Mononuclear cell (primary cell): ENCODE data around the gene CHML. TPM values are rescaled to one million over a fixed set of nuclear protein-coding genes. Genes with fewer than 3 reads are reported as not detected.
A peak's percentile ranks its signal among the peaks of the same experiment; 100 is the strongest.
"Not testable (repeated sequence)": the region's sequence is repeated elsewhere in the genome, so short reads cannot be mapped to it uniquely, and the experiment has no call there.

Experiments
- H3K27me3 ChIP-seq: 2 replicates; pipeline ENCODE4 v1.6.0; 2011; ENCODE audit warnings: low read length, control low read depth; ENCODE audit not compliant: insufficient read depth
- H3K4me1 ChIP-seq: 2 replicates; pipeline ENCODE4 v1.5.1; 2011; ENCODE audit warnings: mild to moderate bottlenecking, low read length, control low read depth; ENCODE audit not compliant: insufficient read depth
- H3K4me3 ChIP-seq: 2 replicates; pipeline ENCODE4 v1.5.1; 2011; ENCODE audit warnings: mild to moderate bottlenecking, low read length, moderate library complexity
- H3K9me3 ChIP-seq: 2 replicates; pipeline ENCODE4 v1.5.1; 2011; ENCODE audit warnings: low read depth, mild to moderate bottlenecking, control low read depth, low read length
- total RNA-seq: library from RNA; depleted of rRNA; stranded (reverse); fragments of >200 nt; gene quantifications from one replicate; pipeline ENCODE4 v1.2.3, GENCODE V29; 2012

CHML gene
- 10.7 TPM for total RNA-seq

- no peaks in the 10 kb centered on the region for H3K27me3 ChIP-seq
- peaks cover 35% of the 10 kb centered on the region for H3K4me1 ChIP-seq
- no peaks in the 10 kb centered on the region for H3K9me3 ChIP-seq
- H3K4me3 ChIP-seq = peak within 1 kb of the TSS; percentile 80
Measured at GRCh38 chr1:241640149-241640866, at the start of gene CHML, which contains the start of gene OPN3. CHML (minus strand) TSS chr1:241640369; CDS start chr1:241635766, 4,603 bp downstream. OPN3 (minus strand) TSS chr1:241640369; CDS start chr1:241640254, 115 bp downstream.

- Histone ChIP-seq H3K27me3 (peaks cover 15% of the 10 kb centered on the region), H3K9me3 (no peaks in the 10 kb centered on the region), H3K4me1 (no peaks in the 10 kb centered on the region), H3K4me3 (no peak overlapping the region)
Measured at GRCh38 chr1:241688940-241689368, 48.8 kb upstream of the CHML start.

- no peaks in the 10 kb centered on the region for H3K9me3 ChIP-seq
- H3K4me3 ChIP-seq = no peak overlapping the region
- H3K4me1 ChIP-seq = no peaks in the 10 kb centered on the region
- H3K27me3 ChIP-seq = no peaks in the 10 kb centered on the region
Measured at GRCh38 chr1:241684108-241684507, 43.9 kb upstream of the CHML start.

- Histone ChIP-seq H3K9me3 (no peaks in the 10 kb centered on the region), H3K27me3 (no peaks in the 10 kb centered on the region), H3K4me1 (no peaks in the 10 kb centered on the region), H3K4me3 (no peak overlapping the region)
Measured at GRCh38 chr1:241682921-241683320, 42.8 kb upstream of the CHML start.

- H3K4me3 ChIP-seq, H3K27me3 ChIP-seq, H3K4me1 ChIP-seq, H3K9me3 ChIP-seq: not testable (repeated sequence)
Measured at GRCh38 chr1:241681861-241682448, 41.8 kb upstream of the CHML start.

- no peaks in the 10 kb centered on the region for H3K9me3 ChIP-seq
- no peaks in the 10 kb centered on the region for H3K4me1 ChIP-seq
- H3K27me3 ChIP-seq = no peaks in the 10 kb centered on the region
- H3K4me3 ChIP-seq = no peak overlapping the region
Measured at GRCh38 chr1:241679961-241680360, 39.8 kb upstream of the CHML start.

- no peaks in the 10 kb centered on the region for H3K9me3 ChIP-seq
- H3K27me3 ChIP-seq = no peaks in the 10 kb centered on the region
- H3K4me1 ChIP-seq = no peaks in the 10 kb centered on the region
- H3K4me3 ChIP-seq = no peak overlapping the region
Measured at GRCh38 chr1:241679404-241679803, 39.2 kb upstream of the CHML start.

GRCh38 chr1:241678536-241678935 is 38.4 kb upstream of the CHML start:
- no peak overlapping the region for H3K4me3 ChIP-seq
- no peaks in the 10 kb centered on the region for H3K27me3 ChIP-seq
- no peaks in the 10 kb centered on the region for H3K4me1 ChIP-seq
- no peaks in the 10 kb centered on the region for H3K9me3 ChIP-seq

- no peak overlapping the region for H3K4me3 ChIP-seq
- no peaks in the 10 kb centered on the region for H3K27me3 ChIP-seq
- H3K4me1 ChIP-seq = no peaks in the 10 kb centered on the region
Measured at GRCh38 chr1:241677201-241677600, 37.0 kb upstream of the CHML start.

GRCh38 chr1:241675983-241676382 is 35.8 kb upstream of the CHML start:
- Histone ChIP-seq H3K9me3 (no peaks in the 10 kb centered on the region), H3K4me1 (no peaks in the 10 kb centered on the region), H3K4me3 (no peak overlapping the region), H3K27me3 (no peaks in the 10 kb centered on the region)

More at GRCh38 chr1:241677201-241677600, 37.0 kb upstream of the CHML start:
- H3K9me3 ChIP-seq = no peaks in the 10 kb centered on the region

- no peaks in the 10 kb centered on the region for H3K27me3 ChIP-seq
- H3K9me3 ChIP-seq = no peaks in the 10 kb centered on the region
- no peaks in the 10 kb centered on the region for H3K4me1 ChIP-seq
- no peak overlapping the region for H3K4me3 ChIP-seq
Measured at GRCh38 chr1:241674805-241675384, 34.7 kb upstream of the CHML start.

GRCh38 chr1:241672301-241672700 is 32.1 kb upstream of the CHML start:
- Histone ChIP-seq H3K4me1 (no peaks in the 10 kb centered on the region), H3K27me3 (no peaks in the 10 kb centered on the region), H3K4me3 (no peak overlapping the region), H3K9me3 (no peaks in the 10 kb centered on the region)

- Histone ChIP-seq H3K9me3 (no peaks in the 10 kb centered on the region), H3K4me1 (no peaks in the 10 kb centered on the region), H3K27me3 (no peaks in the 10 kb centered on the region), H3K4me3 (no peak overlapping the region)
Measured at GRCh38 chr1:241666419-241666818, 26.2 kb upstream of the CHML start.

- Histone ChIP-seq H3K9me3 (no peaks in the 10 kb centered on the region), H3K4me1 (no peaks in the 10 kb centered on the region), H3K27me3 (no peaks in the 10 kb centered on the region), H3K4me3 (no peak overlapping the region)
Measured at GRCh38 chr1:241660424-241660972, 20.3 kb upstream of the CHML start.

- not testable (repeated sequence) for H3K4me1 ChIP-seq, H3K27me3 ChIP-seq, H3K4me3 ChIP-seq, H3K9me3 ChIP-seq
Measured at GRCh38 chr1:241659016-241659415, 18.8 kb upstream of the CHML start.
